ENCODE measurements around the gene C15orf61.

Gene C15orf61

DNA sequence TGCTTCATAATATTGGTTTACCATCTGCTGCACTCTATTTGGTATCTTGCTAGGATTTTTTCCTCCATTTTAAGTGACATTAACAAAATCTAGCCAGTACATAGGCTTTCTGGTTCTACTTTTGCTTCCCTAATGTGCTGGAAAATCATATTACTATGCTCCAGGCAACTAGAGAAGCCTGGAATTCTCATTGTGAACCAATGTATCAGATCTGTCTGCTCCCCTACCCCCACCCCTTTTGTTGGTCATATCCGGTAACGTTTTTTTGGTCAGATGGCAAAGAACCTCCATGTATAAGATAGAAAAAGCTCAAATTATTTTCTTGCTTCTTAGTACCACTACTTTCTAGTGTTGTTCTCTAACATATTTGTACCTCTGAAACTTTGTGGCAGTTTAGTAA lies 38.6 kb downstream of the C15orf61 start:
- Histone ChIP-seq H3K27ac (no peak overlapping the region), H3K4me3 (no peak overlapping the region), H3K36me3 (peaks cover 0 to 27% (median 13%) of the 10 kb centered on the region in 3 donors), H3K9me3 (no peaks in the 10 kb centered on the region), H3K27me3 (no peaks in the 10 kb centered on the region), H3K4me1 (no peaks in the 10 kb centered on the region)
- TF ChIP-seq, protein P1, sequence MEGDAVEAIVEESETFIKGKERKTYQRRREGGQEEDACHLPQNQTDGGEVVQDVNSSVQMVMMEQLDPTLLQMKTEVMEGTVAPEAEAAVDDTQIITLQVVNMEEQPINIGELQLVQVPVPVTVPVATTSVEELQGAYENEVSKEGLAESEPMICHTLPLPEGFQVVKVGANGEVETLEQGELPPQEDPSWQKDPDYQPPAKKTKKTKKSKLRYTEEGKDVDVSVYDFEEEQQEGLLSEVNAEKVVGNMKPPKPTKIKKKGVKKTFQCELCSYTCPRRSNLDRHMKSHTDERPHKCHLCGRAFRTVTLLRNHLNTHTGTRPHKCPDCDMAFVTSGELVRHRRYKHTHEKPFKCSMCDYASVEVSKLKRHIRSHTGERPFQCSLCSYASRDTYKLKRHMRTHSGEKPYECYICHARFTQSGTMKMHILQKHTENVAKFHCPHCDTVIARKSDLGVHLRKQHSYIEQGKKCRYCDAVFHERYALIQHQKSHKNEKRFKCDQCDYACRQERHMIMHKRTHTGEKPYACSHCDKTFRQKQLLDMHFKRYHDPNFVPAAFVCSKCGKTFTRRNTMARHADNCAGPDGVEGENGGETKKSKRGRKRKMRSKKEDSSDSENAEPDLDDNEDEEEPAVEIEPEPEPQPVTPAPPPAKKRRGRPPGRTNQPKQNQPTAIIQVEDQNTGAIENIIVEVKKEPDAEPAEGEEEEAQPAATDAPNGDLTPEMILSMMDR (IDR thresholded peaks at IDR 0.05), result no peak
- intact Hi-C loops (cut with DNase I; ENCODE audit: low total_unique reads), result no loop called here
- no peak for DNase-seq

DNA sequence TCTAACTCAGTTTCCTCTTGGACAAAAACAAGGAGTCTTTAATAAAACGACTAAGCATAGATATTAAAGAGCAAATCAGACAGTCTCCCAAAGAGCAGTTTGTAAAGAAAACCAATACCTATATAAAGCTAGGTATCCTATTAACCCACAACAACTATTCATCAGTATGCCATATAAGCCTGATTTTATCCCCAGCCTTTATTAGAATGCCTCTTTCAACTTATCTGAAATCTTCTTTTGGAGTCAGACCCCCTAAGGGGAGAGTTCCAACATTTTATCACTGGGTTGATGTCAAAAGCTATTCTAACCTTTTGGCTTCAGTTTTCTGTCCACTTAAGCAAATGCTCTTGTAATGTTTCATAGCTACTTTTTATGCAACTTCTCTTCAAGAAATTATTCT lies 39.4 kb downstream of the C15orf61 start:
- intact Hi-C loops (cut with DNase I; ENCODE audit: low total_unique reads), result no loop called here
- no peaks in the 10 kb centered on the region for H3K27me3 ChIP-seq
- no peak overlapping the region for H3K4me3 ChIP-seq
- H3K9me3 ChIP-seq, result no peaks in the 10 kb centered on the region
- no peak for DNase-seq
- H3K36me3 ChIP-seq, result peaks cover 0 to 21% (median 13%) of the 10 kb centered on the region in 3 donors
- no peaks in the 10 kb centered on the region for H3K4me1 ChIP-seq
- TF ChIP-seq, protein P1 (IDR thresholded peaks at IDR 0.05), result no peak
- H3K27ac ChIP-seq, result no peak overlapping the region

DNA sequence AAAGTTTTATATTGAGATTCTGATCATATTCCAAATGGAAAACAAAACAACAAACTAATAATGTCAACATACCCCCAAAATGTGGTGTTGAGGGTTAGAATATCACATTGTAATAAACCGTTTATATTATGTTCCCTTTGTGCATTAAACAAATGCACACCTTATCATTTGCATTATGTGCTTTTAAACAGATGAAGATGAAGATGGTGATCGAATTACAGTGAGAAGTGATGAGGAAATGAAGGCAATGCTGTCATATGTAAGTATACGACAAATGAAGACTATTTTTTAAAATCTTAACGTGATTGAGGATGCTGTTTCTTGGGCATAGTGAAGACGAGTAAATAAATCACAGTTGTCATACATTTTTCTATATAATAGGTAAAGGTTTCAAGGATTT lies 42.2 kb downstream of the C15orf61 start:
- H3K4me3 ChIP-seq, result no peak overlapping the region
- peaks cover 0 to 12% (median 8%) of the 10 kb centered on the region in 3 donors for H3K36me3 ChIP-seq
- no peaks in the 10 kb centered on the region for H3K27me3 ChIP-seq
- TF ChIP-seq, protein P1 (IDR thresholded peaks at IDR 0.05), result no peak
- H3K27ac ChIP-seq, result no peak overlapping the region
- no peaks in the 10 kb centered on the region for H3K4me1 ChIP-seq
- no peak for DNase-seq
- intact Hi-C loops (cut with DNase I; ENCODE audit: low total_unique reads), result no loop called here
- H3K9me3 ChIP-seq, result no peaks in the 10 kb centered on the region

DNA sequence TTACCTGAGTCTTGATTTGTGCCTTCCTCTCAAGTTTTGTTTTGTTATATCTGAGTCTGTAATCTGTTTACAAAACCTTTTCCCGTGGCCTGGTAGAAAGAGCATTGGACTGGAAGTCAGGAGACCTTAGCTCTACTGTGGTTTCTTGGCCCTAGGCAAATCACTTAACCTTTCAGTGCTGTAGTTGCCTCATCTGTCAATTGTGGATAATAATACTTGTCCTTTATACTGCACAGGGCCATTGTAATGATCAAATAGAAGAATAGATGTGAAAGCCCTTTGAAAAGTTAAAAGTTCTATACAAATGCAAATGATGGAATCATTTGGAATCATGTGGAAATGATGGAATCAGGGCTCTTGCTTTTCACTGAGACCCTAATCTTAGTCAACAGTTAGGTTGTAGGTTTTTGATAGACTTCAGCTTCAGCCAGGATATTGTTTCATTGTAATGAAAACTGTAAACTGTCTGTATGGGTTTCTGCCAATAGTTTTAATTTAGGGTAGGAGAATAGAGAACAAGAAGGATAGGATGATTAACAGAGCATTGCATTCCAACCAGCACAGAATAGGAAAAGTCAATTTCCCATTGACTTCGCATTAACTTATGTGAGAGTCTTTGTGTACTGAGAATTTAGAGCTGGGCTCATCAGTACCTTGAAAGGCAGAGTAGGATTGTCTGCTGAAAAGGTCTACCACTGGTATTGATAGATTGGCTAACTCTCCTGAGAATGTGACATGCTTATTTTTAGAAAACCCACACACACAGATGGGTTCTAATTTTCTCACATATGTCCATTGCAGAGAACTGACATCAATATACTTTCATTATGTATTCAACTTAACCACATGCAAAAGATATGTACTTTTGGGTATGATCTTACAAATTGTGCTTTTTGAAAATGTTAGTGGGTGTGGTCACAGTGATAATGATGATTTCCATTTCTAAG lies 43.4 kb downstream of the C15orf61 start:
- TF ChIP-seq, protein P1 (IDR thresholded peaks at IDR 0.05), result no peak
- Histone ChIP-seq H3K4me1 (no peaks in the 10 kb centered on the region), H3K4me3 (no peak overlapping the region), H3K36me3 (peaks cover 0 to under 1% (median 0%) of the 10 kb centered on the region in 3 donors), H3K27ac (no peak overlapping the region), H3K9me3 (no peaks in the 10 kb centered on the region), H3K27me3 (no peaks in the 10 kb centered on the region)
- intact Hi-C loops (cut with DNase I; ENCODE audit: low total_unique reads), result no loop called here
- no peak for DNase-seq

DNA sequence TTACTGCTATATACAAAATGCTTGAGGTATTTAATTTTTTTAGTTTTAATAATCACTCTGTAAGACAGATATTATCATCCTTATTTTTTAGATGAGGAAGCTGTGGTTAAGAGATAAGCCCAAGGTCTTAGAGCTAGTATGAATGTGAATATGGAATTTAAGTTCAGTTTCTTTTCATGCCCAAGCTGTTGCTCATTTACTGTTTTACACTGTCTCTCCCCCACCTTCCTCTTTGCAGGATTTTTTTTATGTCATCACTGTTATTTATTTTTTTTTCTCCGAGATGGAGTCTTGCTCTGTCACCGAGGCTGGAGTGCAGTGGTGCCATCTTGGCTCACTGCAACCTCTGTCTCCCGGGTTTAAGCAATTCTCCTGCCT lies 44.0 kb downstream of the C15orf61 start:
- no peaks in the 10 kb centered on the region for H3K9me3 ChIP-seq
- H3K27me3 ChIP-seq, result no peaks in the 10 kb centered on the region
- no peaks in the 10 kb centered on the region for H3K36me3 ChIP-seq
- H3K27ac ChIP-seq, result no peak overlapping the region
- H3K4me1 ChIP-seq, result no peaks in the 10 kb centered on the region
- no peak for DNase-seq
- no peak overlapping the region for H3K4me3 ChIP-seq
- intact Hi-C loops (cut with DNase I; ENCODE audit: low total_unique reads), result no loop called here
- TF ChIP-seq, protein P1 (IDR thresholded peaks at IDR 0.05), result no peak
